Neutrophil (primary cell): ENCODE results near the gene SDE2.
A peak's percentile ranks its signal among the peaks of the same experiment; 100 is the strongest.
"Not testable (repeated sequence)": the region's sequence is repeated elsewhere in the genome, so short reads cannot be mapped to it uniquely, and the experiment has no call there.

Source experiments
- H3K27ac ChIP-seq: fragments of 200-600 bp; sonication (generic); 2 replicates; pipeline ENCODE4 v1.5.1; 2016; ENCODE audit warnings: mild to moderate bottlenecking, moderate library complexity
- H3K27me3 ChIP-seq: fragments of 200-600 bp; sonication (generic); 2 replicates; pipeline ENCODE4 v1.6.0; 2016; ENCODE audit warnings: mild to moderate bottlenecking
- H3K36me3 ChIP-seq: fragments of 200-600 bp; sonication (generic); 2 replicates; pipeline ENCODE4 v1.5.1; 2017
- H3K4me1 ChIP-seq, 2 experiments: fragments of 200-600 bp in 1 of 2; sonication (generic) in 1 of 2; 1 replicate in 1 of 2; 2 replicates in 1 of 2; pipeline versions ENCODE4 v1.5.1 to v1.6.1; 2013 to 2016; ENCODE audit warnings: low read depth in 1 of 2, low read length in 1 of 2, mild to moderate bottlenecking in 1 of 2, moderate library complexity in 1 of 2; ENCODE audit not compliant: control insufficient read depth in 1 of 2, insufficient read depth in 1 of 2
- H3K4me3 ChIP-seq, 2 experiments: fragments of 200-600 bp in 1 of 2; sonication (generic) in 1 of 2; 1 replicate in 1 of 2; 2 replicates in 1 of 2; pipeline ENCODE4 v1.5.1; 2013 to 2016; ENCODE audit warnings: low read depth in 1 of 2, low read length in 1 of 2, mild to moderate bottlenecking in 1 of 2, moderate library complexity in 1 of 2
- H3K9me3 ChIP-seq: fragments of 200-600 bp; sonication (generic); 2 replicates; pipeline ENCODE4 v1.5.1; 2016
- TF ChIP-seq, protein P1 (sequence below): fragments of 200-600 bp; sonication (generic); IDR thresholded peaks from 2 replicates; pipeline ENCODE4 v1.5.1; 2016; ENCODE audit warnings: antibody characterized with exemption

The SDE2 gene

DNA sequence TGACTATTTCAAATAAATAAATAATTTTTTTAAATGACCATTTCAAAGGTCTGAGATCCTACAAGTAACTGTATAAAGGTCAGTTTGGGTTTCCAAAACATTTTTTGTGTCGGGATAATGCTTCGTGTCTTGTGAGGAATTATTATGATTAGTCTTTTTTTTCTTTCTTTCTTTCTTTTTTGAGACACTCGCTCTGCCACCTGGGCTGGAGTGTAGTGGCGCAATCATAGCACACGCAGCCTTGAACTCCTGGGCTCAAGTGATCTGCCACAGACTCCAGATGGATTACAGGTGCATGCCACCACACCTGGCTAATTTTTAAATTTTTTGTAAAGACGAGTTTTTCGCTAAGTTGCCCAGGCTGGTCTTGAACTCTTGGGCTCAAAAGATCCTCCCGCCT, 1.9 kb upstream of the SDE2 start:
- H3K36me3 ChIP-seq, result no peaks in the 10 kb centered on the region
- H3K4me1 ChIP-seq, result peaks cover 59 to 66% of the 10 kb centered on the region in 2 experiments
- H3K27ac ChIP-seq, result peak overlapping the region; percentile 98
- no peaks in the 10 kb centered on the region for H3K27me3 ChIP-seq
- H3K9me3 ChIP-seq, result no peaks in the 10 kb centered on the region
- peak overlapping the region; percentile 64 to 88 for H3K4me3 ChIP-seq
- TF ChIP-seq, protein P1, sequence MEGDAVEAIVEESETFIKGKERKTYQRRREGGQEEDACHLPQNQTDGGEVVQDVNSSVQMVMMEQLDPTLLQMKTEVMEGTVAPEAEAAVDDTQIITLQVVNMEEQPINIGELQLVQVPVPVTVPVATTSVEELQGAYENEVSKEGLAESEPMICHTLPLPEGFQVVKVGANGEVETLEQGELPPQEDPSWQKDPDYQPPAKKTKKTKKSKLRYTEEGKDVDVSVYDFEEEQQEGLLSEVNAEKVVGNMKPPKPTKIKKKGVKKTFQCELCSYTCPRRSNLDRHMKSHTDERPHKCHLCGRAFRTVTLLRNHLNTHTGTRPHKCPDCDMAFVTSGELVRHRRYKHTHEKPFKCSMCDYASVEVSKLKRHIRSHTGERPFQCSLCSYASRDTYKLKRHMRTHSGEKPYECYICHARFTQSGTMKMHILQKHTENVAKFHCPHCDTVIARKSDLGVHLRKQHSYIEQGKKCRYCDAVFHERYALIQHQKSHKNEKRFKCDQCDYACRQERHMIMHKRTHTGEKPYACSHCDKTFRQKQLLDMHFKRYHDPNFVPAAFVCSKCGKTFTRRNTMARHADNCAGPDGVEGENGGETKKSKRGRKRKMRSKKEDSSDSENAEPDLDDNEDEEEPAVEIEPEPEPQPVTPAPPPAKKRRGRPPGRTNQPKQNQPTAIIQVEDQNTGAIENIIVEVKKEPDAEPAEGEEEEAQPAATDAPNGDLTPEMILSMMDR, result no peak

GRCh38 chr1:226000493-226001081, 1.4 kb upstream of the SDE2 start:
- not testable (repeated sequence) for H3K27me3 ChIP-seq, H3K9me3 ChIP-seq, H3K36me3 ChIP-seq
- H3K4me3 ChIP-seq, result peak overlapping the region; percentile 64 to 88
- peaks cover 59 to 66% of the 10 kb centered on the region in 2 experiments for H3K4me1 ChIP-seq
- H3K27ac ChIP-seq, result peak overlapping the region; percentile 98

DNA sequence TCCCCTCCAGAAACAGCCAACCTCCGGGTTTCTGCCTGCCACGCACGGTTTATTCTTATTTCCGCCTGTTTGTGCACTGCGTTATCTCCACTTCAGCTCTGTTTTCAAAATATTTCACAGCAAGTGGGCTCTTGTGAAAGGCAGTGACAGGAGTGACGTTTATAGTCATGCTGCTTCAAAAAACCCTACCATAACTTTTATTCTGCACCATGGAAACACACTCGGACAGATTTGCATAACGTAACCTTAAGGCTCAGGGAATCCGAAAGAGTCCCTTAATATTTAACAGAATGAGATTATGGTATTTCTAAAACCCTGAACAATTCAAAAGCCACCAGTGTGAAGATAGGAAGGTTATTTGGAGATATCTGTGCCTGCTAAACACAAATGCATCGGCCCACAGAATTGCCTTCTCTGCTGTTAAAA, 782 bp upstream of the SDE2 start:
- H3K27ac ChIP-seq, result peak overlapping the region; percentile 98
- TF ChIP-seq, protein P1, result no peak
- no peaks in the 10 kb centered on the region for H3K27me3 ChIP-seq
- no peaks in the 10 kb centered on the region for H3K9me3 ChIP-seq
- no peaks in the 10 kb centered on the region for H3K36me3 ChIP-seq
- H3K4me1 ChIP-seq, result peaks cover 59 to 66% of the 10 kb centered on the region in 2 experiments
- peak overlapping the region; percentile 64 to 88 for H3K4me3 ChIP-seq

DNA sequence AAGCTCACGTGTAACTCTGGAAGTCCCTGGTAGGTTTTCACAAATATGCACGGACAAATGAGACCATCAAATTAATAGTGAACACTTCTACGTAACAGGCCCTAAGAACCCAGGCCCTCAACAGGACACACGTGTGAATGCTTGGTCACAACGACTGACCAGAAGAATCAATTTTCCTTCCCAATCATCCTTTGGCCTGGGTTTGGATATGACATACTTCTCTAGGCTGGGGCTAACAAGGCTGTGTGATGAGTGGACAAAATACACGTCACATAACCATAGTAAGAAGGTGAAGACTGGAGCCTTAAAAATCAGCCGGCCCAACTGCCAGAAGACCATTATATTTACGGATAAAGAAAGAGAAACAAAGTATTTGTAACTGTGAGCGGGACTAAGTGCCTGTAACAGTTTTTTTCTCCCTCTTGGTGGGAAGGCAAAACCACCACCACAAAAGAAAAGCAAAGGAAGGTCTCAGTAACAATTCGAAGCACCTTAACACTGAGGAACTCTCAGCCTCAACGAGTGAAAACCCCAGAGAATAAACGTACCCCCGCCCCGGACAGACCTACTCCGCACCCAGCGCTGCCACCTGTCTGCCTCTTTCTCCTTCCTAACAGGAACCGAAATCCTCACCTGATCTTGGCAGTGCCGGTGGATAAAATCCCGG, 450 bp downstream of the SDE2 start:
- H3K27ac ChIP-seq, result peak overlapping the region; percentile 98
- H3K27me3 ChIP-seq, result no peaks in the 10 kb centered on the region
- peaks cover 4% of the 10 kb centered on the region for H3K36me3 ChIP-seq
- no peaks in the 10 kb centered on the region for H3K9me3 ChIP-seq
- peaks cover 57 to 61% of the 10 kb centered on the region in 2 experiments for H3K4me1 ChIP-seq
- peak overlapping the region; percentile 64 to 88 for H3K4me3 ChIP-seq
- TF ChIP-seq, protein P1, result no peak

- Histone ChIP-seq H3K4me3 (no peak overlapping the region), H3K4me1 (peaks cover 40 to 45% of the 10 kb centered on the region in 2 experiments), H3K27ac (no peak overlapping the region)
Observed at GRCh38 chr1:225996946-225997545, 2.1 kb downstream of the SDE2 start.

More at GRCh38 chr1:225996946-225997545, 2.1 kb downstream of the SDE2 start:
- Histone ChIP-seq H3K36me3 (peaks cover 13% of the 10 kb centered on the region), H3K27me3 (no peaks in the 10 kb centered on the region), H3K9me3 (no peaks in the 10 kb centered on the region)
- TF ChIP-seq, protein P1, result no peak
